ENCODE data around the gene NTHL1.

- TF ChIP-seq TAF1 (IDR thresholded peaks at IDR 0.05; ENCODE audit: borderline replicate concordance, insufficient read depth, low read length), result no peak
- TF ChIP-seq POLR2AphosphoS5 (IDR thresholded peaks at IDR 0.05; ENCODE audit: low read depth, low read length), result no peak
- TF ChIP-seq SIN3A (IDR thresholded peaks at IDR 0.05; ENCODE audit: borderline replicate concordance, insufficient read depth, low read length), result no peak
- TF ChIP-seq, protein P1, sequence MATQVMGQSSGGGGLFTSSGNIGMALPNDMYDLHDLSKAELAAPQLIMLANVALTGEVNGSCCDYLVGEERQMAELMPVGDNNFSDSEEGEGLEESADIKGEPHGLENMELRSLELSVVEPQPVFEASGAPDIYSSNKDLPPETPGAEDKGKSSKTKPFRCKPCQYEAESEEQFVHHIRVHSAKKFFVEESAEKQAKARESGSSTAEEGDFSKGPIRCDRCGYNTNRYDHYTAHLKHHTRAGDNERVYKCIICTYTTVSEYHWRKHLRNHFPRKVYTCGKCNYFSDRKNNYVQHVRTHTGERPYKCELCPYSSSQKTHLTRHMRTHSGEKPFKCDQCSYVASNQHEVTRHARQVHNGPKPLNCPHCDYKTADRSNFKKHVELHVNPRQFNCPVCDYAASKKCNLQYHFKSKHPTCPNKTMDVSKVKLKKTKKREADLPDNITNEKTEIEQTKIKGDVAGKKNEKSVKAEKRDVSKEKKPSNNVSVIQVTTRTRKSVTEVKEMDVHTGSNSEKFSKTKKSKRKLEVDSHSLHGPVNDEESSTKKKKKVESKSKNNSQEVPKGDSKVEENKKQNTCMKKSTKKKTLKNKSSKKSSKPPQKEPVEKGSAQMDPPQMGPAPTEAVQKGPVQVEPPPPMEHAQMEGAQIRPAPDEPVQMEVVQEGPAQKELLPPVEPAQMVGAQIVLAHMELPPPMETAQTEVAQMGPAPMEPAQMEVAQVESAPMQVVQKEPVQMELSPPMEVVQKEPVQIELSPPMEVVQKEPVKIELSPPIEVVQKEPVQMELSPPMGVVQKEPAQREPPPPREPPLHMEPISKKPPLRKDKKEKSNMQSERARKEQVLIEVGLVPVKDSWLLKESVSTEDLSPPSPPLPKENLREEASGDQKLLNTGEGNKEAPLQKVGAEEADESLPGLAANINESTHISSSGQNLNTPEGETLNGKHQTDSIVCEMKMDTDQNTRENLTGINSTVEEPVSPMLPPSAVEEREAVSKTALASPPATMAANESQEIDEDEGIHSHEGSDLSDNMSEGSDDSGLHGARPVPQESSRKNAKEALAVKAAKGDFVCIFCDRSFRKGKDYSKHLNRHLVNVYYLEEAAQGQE (IDR thresholded peaks at IDR 0.05; ENCODE audit: insufficient read depth in 1 of 2, low read depth in 2 of 2, low read length in 2 of 2), result no peak
- no peak for TF ChIP-seq FOXP2 (optimal IDR thresholded peaks at IDR 0.05; ENCODE audit: borderline replicate concordance, extremely low read depth, extremely low read length, insufficient read depth)
Observed at GRCh38 chr16:1990351-1991134, 57.1 kb downstream of the NTHL1 start.
